Measurements from ENCODE around the gene ADIRF.
"Not testable (repeated sequence)": the region's sequence is repeated elsewhere in the genome, so short reads cannot be mapped to it uniquely, and the experiment has no call there.

Gene ADIRF

DNA sequence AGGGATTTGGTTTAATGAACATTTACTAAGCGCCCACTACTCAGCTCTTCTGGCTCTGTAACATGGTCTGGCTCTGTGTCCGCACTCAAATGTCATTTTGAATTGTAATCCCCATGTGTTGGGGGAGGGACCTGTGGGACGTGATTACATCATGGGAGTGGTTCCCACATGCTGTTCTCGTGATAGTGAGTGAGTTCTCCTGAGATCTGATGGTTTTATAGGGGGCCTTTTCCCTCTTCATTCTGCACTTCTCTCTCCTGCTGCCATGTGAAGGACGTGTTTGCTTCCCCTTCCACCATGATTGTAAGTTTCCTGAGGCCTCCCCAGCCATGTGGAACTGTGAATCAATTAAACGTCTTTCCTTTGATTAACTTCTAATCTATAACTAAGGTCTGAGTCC is 12.7 kb downstream of the ADIRF start:
- DNase-seq = not testable (repeated sequence)

DNA sequence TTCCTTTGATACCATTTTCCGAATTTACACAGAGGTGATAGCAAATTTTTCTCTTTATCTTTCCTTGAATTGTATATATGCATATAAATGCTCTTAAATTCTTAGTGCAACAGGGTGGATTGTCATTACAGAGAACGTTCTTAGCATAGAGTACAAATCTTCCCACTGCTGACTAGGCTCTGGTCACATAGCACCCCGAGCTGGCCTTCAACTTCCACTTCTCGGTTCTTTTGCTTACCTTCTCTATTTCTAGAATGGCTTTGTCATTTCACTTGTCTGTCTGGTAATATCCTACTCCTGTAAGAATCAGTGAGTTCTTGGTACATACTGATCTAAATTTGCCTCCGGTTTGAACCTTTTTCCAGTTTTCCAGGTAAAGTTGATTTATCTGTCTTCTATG is 13.4 kb downstream of the ADIRF start:
- no peak for DNase-seq

DNA sequence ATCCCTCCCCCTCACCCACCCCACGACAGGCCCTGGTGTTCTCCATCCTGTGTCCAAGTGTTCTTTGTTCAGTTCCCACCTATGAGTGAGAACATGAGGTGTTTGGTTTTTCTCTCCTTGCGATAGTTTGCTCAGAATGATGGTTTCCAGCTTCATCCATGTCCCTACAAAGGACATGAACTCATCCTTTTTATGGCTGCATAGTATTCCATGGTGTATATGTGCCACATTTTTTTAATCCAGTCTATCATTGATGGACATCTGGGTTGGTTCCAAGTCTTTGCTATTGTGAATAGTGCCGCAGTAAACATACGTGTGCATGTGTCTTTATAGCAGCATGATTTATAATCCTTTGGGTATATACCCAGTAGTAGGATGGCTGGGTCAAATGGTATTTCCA is 16.2 kb downstream of the ADIRF start:
- DNase-seq = not testable (repeated sequence)

DNA sequence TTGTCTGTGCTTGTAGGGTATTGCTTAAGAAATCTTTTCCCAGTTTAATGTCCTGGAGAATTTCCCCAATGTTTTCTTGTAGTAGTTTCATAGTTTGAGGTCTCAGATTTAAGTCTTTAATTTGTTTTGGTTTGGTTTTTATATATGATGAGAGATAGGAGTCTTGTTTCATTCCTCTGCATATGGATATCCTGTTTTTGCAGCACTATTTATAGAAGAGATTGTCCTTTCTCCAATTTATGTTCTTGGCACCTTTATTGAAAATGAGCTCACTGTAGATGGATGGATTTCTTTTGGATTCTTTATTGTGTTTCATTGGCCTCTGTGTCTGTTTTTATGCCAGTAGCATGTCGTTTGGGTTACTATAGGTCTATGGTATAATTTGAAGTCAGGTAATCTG is 20.2 kb downstream of the ADIRF start:
- no peak for DNase-seq

DNA sequence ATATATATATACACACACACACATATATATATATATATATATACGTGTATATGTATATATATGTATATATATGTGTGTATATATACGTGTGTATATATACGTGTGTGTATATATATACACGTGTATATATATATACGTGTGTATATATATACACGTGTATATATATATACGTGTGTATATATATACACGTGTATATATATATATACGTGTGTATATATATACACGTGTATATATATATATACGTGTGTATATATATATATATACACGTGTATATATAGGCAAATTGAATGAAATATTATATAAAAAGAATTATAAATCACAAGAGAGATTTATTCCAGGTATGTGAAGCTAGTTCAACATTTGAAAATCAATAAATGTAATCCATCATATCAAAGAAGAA is 23.1 kb downstream of the ADIRF start:
- not testable (repeated sequence) for DNase-seq

DNA sequence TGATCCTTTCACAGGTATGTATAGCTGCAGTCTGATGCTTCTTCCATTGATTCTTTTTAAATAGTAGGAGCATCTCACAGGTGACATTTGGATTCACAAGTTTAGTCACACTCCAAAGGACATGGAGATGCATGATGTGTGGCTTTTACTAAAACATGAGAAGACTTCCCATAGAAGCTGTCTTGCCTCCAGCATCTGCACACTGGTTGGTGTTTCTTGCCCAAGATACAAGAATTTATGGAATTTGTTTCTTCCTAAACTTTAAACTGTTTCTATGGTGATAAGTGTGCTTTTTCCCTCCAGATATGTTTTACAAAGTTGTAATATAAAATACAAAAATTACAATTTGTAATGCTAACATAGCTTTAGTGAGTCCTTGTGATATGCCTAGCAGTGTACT is 24.2 kb downstream of the ADIRF start:
- no peak for DNase-seq

DNA sequence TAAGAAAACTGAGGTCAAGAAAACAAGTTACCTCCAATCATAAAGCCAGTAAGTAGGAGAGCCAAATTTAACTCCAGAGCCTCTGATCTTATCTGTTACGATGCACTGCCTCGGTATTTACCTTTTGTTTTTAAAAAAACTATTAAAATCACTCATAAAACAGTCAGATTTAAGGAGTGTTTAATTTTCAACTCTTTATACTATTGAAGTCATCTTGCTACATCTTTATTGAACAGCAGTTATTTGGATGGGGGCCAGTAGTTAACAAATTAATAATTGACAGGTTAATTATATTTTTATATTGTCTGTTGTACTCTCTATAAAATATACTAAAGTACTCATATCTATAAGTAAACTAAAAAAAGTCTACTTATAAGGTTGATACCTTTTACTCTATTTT is 24.6 kb downstream of the ADIRF start:
- no peak for DNase-seq

DNA sequence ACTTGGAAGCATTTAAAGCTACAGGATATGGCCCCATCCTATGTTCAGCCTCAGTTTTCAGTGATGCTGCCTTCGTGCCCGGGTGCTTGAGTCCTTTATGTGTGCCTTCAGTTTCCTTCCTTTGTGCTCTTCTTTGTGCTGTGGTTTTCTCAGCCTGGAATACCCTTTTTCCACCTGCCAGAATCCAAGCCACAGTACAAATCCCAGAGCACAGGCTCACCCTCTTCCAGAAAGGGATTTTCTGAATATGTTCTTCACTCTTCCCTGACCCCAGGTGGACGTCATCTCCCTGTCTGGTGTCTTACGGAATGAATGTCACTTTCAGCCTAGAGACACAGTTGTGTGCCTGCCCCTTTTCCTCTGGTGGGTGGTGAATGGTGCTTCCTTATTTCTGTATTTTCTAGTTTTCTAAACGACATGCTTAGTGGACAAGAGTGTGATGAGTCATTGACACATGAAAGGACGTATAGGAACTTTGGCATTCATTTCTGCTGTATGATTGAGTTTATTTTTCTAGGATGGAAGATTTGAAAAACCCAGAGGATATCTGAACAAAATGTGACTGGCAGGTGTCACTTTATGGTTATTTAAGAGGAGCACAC is 31.6 kb downstream of the ADIRF start:
- DNase-seq = not testable (repeated sequence)

DNA sequence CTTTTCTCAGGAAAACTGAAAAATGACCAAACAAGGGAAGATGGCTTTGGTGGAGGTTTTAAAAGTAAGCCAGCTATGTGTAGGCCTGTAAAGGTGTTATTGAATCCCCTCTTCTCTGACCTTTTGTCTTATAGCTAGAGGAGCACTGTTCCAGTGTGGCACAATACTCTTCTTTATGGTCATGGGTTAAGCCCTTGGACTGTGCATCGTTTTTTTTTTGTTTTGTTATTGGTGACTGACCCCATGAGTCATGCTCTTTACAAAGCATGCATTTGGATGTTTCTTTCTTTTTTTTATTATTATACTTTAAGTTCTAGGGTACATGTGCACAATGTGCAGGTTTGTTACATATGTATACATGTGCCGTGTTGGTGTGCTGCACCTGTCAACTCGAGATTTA is 32.2 kb downstream of the ADIRF start:
- DNase-seq = no peak

DNA sequence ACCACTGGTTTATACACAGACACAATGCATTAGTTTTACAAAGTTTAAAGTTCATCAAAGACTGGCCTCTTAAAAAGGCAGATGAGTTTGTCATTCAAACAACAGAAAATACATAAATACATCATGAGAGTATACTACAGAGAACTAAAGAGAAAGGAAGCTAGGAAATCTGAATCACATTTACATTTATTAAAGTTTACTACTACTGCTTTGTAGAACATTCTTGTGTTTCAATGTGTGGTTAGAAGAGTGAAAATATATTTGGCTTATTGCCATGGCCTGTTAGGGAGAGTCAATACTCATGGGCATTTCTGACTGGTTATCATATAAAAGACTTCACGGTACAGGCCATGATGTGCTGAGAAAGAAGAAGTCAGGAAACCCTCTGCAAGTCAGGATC is 38.8 kb downstream of the ADIRF start:
- DNase-seq = not testable (repeated sequence)

DNA sequence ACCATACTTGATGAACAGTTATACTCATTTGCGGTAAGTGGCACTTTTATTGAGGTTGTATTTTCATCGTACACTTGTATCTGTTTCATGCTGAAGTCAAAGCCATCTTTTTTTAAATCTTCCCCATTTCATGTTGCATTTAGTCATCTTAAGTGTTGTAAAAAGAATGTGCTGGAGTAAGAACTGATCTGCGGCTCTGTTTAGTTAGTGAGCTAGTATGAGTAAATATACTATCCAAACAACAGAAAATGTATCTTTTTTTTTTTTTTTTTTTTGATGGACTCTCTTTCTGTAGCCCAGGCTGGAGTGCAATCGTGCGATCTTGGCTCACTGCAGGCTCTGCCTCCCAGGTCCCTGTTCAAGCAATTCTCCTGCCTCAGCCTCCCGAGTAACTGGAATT is 39.4 kb downstream of the ADIRF start:
- not testable (repeated sequence) for DNase-seq

DNA sequence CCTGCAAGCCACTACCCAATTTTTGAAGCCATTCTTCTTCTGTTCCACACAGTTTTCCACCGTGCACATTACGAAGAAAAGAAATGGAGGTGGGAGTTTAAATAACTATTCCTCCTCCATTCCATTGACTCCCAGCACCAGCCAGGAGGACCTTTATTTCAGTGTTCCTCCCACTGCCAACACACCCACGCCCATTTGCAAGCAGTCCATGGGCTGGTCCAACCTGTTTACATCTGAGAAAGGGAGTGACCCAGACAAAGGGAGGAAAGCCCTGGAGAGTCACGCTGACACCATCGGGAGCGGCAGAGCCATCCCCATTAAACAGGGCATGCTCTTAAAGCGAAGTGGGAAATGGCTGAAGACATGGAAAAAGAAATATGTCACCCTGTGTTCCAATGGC is 40.0 kb downstream of the ADIRF start:
- not testable (repeated sequence) for DNase-seq

DNA sequence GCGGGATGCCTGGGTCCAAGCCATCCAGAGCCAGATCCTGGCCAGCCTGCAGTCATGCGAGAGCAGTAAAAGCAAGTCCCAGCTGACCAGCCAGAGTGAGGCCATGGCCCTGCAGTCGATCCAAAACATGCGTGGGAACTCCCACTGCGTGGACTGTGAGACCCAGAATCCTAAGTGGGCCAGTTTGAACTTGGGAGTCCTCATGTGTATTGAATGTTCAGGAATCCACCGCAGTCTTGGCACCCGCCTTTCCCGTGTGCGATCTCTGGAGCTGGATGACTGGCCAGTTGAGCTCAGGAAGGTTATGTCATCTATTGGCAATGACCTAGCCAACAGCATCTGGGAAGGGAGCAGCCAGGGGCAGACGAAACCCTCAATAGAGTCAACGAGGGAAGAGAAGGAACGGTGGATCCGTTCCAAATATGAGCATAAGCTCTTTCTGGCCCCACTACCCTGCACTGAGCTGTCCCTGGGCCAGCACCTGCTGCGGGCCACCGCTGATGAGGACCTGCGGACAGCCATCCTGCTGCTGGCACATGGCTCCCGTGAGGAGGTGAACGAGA is 40.9 kb downstream of the ADIRF start:
- not testable (repeated sequence) for DNase-seq

DNA sequence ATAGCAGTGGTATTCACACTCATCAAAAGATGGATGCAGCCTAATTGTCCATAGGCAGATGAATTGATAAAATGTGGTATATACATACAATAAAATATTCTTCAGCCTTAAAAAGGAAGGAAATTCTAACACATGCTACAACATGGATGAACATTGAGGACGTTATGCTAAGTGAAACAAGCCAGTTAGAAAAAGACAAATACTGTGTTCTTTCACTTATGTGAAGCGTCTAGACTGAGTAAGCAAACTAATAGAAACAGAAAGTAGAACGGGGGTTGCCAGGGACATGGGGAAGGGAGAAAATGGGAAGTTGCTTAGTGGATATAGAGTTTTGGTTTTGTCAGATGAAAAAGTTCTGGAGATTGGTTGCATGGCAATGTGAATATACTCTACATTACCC is 45.2 kb downstream of the ADIRF start:
- DNase-seq = not testable (repeated sequence)

DNA sequence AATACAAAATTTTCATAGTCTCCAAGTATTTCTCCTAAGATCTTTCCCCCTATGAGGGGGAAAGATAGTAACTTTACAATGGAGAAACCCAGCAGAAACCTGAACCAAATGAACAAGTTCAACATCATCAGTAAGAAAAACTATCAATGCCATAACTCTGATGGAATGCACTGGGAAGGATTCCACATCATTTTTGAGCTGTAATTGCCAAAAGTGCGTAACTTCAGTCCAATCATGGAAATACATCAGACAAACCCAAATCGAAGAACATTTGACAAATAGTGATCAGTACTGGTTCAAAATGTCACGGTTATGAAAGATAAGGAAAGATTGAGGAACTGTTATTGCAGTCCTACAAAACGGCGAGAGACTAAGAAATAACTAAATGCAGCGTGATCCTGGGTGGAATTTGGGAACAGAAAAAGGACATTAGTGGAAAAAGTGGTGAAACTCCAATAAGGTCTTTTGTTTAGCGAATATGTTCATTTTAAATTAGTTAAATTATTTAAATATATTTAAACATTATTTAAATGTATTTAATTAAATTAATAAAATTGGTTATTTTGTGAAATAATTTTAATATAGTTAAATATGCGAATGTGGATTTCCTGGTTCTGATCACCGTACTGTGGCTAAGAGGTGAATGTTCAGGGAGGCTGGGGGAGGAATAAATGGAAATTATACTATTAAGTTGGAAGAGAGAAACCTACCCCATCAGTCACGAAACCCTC is 46.9 kb downstream of the ADIRF start:
- not testable (repeated sequence) for DNase-seq

DNA sequence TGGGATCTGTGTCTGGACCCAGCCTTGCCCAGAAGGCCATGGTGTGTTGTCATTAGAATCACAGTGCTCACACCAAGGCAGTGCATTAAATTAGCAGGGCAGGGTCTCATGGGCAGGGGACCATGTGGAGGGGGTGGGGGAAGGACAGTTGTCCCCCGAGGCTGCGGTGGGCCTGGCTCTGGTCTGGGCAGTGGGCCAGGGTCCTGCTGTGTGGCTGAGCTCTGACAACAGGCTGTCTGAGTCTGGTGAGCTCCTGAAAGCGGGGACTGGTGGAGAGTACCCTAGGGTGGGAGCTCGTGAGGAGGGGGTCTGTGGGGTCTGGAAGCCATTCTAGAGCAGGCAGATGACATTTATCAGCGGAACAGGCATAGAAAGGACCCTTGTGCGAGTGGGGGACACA is 49.8 kb downstream of the ADIRF start:
- not testable (repeated sequence) for DNase-seq

DNA sequence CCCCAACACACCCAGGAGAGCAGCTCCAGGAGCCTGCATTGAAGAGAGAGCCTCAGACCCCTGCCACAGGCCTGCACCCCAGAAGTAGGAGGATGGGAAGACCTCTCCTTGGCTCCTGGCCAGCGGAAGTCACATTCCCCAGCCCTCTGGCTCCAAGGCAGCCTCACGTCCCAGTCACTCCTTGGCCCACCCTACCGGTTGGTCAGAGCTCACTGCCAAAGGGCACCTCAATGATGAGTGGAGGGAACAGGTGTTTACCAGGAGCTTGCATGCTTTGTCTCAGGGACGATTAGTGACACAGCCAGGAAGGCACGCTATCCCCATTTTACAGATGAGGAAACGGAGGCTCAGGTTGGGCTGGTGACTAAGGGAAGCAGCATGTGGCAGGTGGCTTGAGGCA is 50.8 kb downstream of the ADIRF start:
- DNase-seq = not testable (repeated sequence)

DNA sequence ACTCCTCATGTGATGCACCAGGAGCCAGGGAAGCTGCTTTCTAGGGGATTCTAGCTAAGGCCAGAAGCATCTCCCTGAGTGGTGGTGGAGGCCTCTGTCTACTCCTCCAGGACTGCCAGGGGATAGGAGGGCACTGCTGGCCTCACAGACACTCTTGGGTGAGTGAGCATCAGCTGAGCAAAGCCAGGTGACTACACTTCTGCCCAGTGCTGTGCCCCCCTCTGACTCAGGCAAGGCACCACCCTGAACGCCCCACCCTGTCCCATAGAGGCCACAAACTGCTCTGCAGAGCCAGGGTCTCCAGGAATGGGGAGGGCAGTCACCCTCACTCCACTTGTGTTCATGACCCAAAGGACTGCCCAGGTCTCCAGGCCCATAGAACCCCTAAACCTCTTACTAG is 51.2 kb downstream of the ADIRF start:
- not testable (repeated sequence) for DNase-seq

DNA sequence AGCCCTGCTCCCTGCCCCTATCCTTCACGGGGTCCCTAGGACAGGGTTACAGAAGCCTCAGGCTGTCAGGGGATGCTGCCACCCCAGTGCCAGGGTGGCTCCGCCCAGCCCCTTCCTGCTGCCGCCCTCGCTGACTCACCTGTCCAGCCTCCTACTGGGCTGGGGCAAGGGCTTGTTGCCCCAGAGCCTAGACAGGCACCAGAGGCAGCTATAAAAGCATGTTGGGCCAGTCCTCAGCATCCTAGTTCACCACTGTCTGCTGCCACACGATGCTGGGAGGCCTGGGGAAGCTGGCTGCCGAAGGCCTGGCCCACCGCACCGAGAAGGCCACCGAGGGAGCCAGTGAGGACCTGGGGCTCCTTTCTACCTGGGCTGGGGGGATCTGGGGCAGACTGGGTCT is 51.8 kb downstream of the ADIRF start, which contains the start of gene FAM25A:
Gene FAM25A (plus strand): TSS at position 239 of the 400 bp plus-strand sequence. CDS start 31 bp downstream, at position 270.
- DNase-seq = not testable (repeated sequence)

All from activated T-cell treated with anti-CD3 and anti-CD28 coated beads, Interleukin-2, amount 50 U/mL, for 1 hour (primary cell).